GM21360 (cell line): ENCODE results near the gene UCKL1.
"Not testable (repeated sequence)": the region's sequence is repeated elsewhere in the genome, so short reads cannot be mapped to it uniquely, and the experiment has no call there.

Experiments used
- ATAC-seq: cut with Tn5 transposase; IDR thresholded peaks from one replicate; pipeline ENCODE4 v1.9.1; 2021; ENCODE audit warnings: mild to moderate bottlenecking, moderate library complexity; ENCODE audit not compliant: unreplicated experiment

The UCKL1 gene

GRCh38 chr20:63955827-63956663, at the start of gene UCKL1:
TSS of gene UCKL1 (minus strand) at chr20:63956416. CDS start at chr20:63956372, 44 bp downstream.
- ATAC-seq = peak; percentile 56

GRCh38 chr20:64005394-64005793, 49.2 kb upstream of the UCKL1 start:
- ATAC-seq = no peak

GRCh38 chr20:64003960-64004725, 47.9 kb upstream of the UCKL1 start:
- ATAC-seq = no peak

- ATAC-seq = no peak
Measured at GRCh38 chr20:64001607-64002011, 45.4 kb upstream of the UCKL1 start.

GRCh38 chr20:64000906-64001305, 44.7 kb upstream of the UCKL1 start:
- no peak for ATAC-seq

GRCh38 chr20:63982937-63983336, 26.7 kb upstream of the UCKL1 start:
- ATAC-seq = no peak

GRCh38 chr20:63980806-63981728, 24.9 kb upstream of the UCKL1 start, which contains the start of gene PRPF6:
TSS of gene PRPF6 (plus strand) at chr20:63981132. CDS start at chr20:63981246, 114 bp downstream.
- peak; percentile 55 for ATAC-seq

- ATAC-seq = no peak
Measured at GRCh38 chr20:63980317-63980805, 24.1 kb upstream of the UCKL1 start.

- ATAC-seq = no peak
Measured at GRCh38 chr20:63979557-63980316, 23.5 kb upstream of the UCKL1 start, which contains the start of gene SAMD10. TSS of gene SAMD10 (minus strand) at chr20:63979642. CDS start at chr20:63979467, 175 bp downstream.

- ATAC-seq = no peak
Measured at GRCh38 chr20:63979229-63979556, 23.0 kb upstream of the UCKL1 start.

- peak; percentile 26 for ATAC-seq
Measured at GRCh38 chr20:63978319-63979228, 22.4 kb upstream of the UCKL1 start.

- ATAC-seq = no peak
Measured at GRCh38 chr20:63977739-63978276, 21.6 kb upstream of the UCKL1 start.

GRCh38 chr20:63976980-63977738, 20.9 kb upstream of the UCKL1 start:
- ATAC-seq = no peak

GRCh38 chr20:63976511-63976910, 20.3 kb upstream of the UCKL1 start:
- ATAC-seq = not testable (repeated sequence)

- no peak for ATAC-seq
Measured at GRCh38 chr20:63974402-63975200, 18.4 kb upstream of the UCKL1 start.

- ATAC-seq = no peak
Measured at GRCh38 chr20:63973636-63974401, 17.6 kb upstream of the UCKL1 start.
